Common myeloid progenitor, CD34-positive (primary cell): ENCODE data around the gene BAIAP2L2.
"Not testable (repeated sequence)": the region's sequence is repeated elsewhere in the genome, so short reads cannot be mapped to it uniquely, and the experiment has no call there.

ENCODE experiments used
- CTCF ChIA-PET: fragments of 350-600 bp; sonication (Branson Sonifier 250); formaldehyde crosslinking; loops from one replicate; lab custom pipeline; 2021; ENCODE audit warnings: antibody characterized with exemption; lab: Charles Lee
- POLR2A ChIA-PET: fragments of 350-600 bp; sonication (Branson Sonifier 250); formaldehyde crosslinking; loops from one replicate; lab custom pipeline; 2021; ENCODE audit warnings: antibody characterized with exemption; lab: Charles Lee
- DNase-seq, 3 donors: peaks; one replicate each; pipeline versions ENCODE4 v3.0.0 to v3.0.0-alpha.2; 2013
- H3K27ac ChIP-seq, 2 experiments: 1 replicate in 1 of 2; 2 replicates in 1 of 2; pipeline ENCODE4 v1.7.0; 2013; ENCODE audit warnings: inconsistent platforms in 2 of 2, low read length in 2 of 2, mild to moderate bottlenecking in 2 of 2, low read depth in 1 of 2, moderate library complexity in 1 of 2; ENCODE audit not compliant: severe bottlenecking in 2 of 2, insufficient read depth in 1 of 2, poor library complexity in 1 of 2
- H3K27me3 ChIP-seq, 5 experiments: replicated peaks in 2 of 5; 1 replicate in 3 of 5; 2 replicates in 2 of 5; pipeline versions ENCODE4 v1.6.1 to v1.7.0; 2013; ENCODE audit warnings: low read length in 4 of 5, mild to moderate bottlenecking in 2 of 5, moderate library complexity in 2 of 5, inconsistent platforms in 1 of 5; ENCODE audit not compliant: insufficient read depth in 5 of 5, control insufficient read depth in 4 of 5
- H3K36me3 ChIP-seq, 4 experiments: 1 replicate in 2 of 4; 2 replicates in 2 of 4; pipeline versions ENCODE4 v1.6.1 to v1.7.0; 2013; ENCODE audit warnings: low read length in 3 of 4, control low read depth in 1 of 4, mild to moderate bottlenecking in 1 of 4; ENCODE audit not compliant: control insufficient read depth in 4 of 4, insufficient read depth in 4 of 4
- H3K4me1 ChIP-seq, 4 experiments: 1 replicate in 3 of 4; 2 replicates in 1 of 4; pipeline versions ENCODE4 v1.6.1 to v1.7.1; 2013; ENCODE audit warnings: low read length in 3 of 4, mild to moderate bottlenecking in 3 of 4, control low read depth in 1 of 4, inconsistent platforms in 1 of 4, moderate library complexity in 1 of 4; ENCODE audit not compliant: control insufficient read depth in 4 of 4, insufficient read depth in 4 of 4; ENCODE audit errors: control extremely low read depth in 1 of 4
- H3K4me3 ChIP-seq, 7 experiments: 1 replicate in 4 of 7; 2 replicates in 3 of 7; pipeline versions ENCODE4 v1.5.1 to v1.7.0; 2013; ENCODE audit warnings: mild to moderate bottlenecking in 7 of 7, low read length in 6 of 7, moderate library complexity in 6 of 7, inconsistent platforms in 2 of 7, low read depth in 2 of 7, control low read depth in 1 of 7; ENCODE audit not compliant: insufficient read depth in 4 of 7, control insufficient read depth in 1 of 7; ENCODE audit errors: extremely low read depth in 1 of 7
- H3K9me3 ChIP-seq, 5 experiments: 1 replicate in 4 of 5; 2 replicates in 1 of 5; pipeline versions ENCODE4 v1.6.1 to v1.7.1; 2013; ENCODE audit warnings: low read length in 4 of 5, mild to moderate bottlenecking in 2 of 5, inconsistent platforms in 1 of 5, low read depth in 1 of 5, moderate library complexity in 1 of 5; ENCODE audit not compliant: control insufficient read depth in 4 of 5, insufficient read depth in 2 of 5; ENCODE audit errors: control extremely low read depth in 1 of 5
- WGBS: methylation state at CpG from one replicate; pipeline ENCODE4 v1.1.5; 2013; ENCODE audit not compliant: insufficient coverage; 5-methylcytosine and 5-hydroxymethylcytosine counted together

Gene BAIAP2L2

GRCh38 chr22:38081941-38082828 lies 28.3 kb downstream of the BAIAP2L2 start:
- no peaks in the 10 kb centered on the region for H3K9me3 ChIP-seq
- peak in 2 of 3 donors; percentile 52 to 60 for DNase-seq
- peaks cover 0 to 49% (median 18%) of the 10 kb centered on the region in 5 experiments for H3K27me3 ChIP-seq
- H3K4me1 ChIP-seq: peaks cover 0 to 24% (median 20%) of the 10 kb centered on the region in 4 experiments
- WGBS: 6% methylated on average over 32 of the region's 52 CpGs
- no peaks in the 10 kb centered on the region for H3K36me3 ChIP-seq
- POLR2A ChIA-PET: no interaction called here
- no peak overlapping the region for H3K27ac ChIP-seq
- peak overlapping the region in 4 of 7 experiments; percentile 20 to 64 (median 40) for H3K4me3 ChIP-seq
- CTCF ChIA-PET: interaction anchor here (0.5 to 1.0 kb wide), 2 partner anchors 20 to 21 kb away, joined by 3 read pairs; no protein-coding TSS in a partner anchor

DNA sequence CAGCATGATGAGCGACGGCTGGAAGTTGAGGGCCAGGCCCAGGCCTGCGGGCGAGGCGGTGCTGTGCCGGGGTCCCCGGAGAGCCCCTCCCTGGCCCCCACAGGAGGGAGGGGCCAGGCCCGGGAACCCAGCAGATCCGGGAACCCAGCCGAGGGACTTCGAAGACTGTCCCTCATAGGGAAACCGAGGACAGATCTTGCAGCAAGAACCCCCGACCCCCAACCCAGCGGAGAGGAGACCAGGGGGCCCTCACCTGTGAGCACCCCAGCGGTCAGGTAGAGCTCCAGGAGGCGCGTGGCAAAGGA lies 28.9 kb downstream of the BAIAP2L2 start:
- H3K27me3 ChIP-seq: peaks cover 0 to 49% (median 18%) of the 10 kb centered on the region in 5 experiments

GRCh38 chr22:38080850-38081635 lies 29.4 kb downstream of the BAIAP2L2 start:
- WGBS: 6% methylated on average over 90 of the region's 110 CpGs
- Histone ChIP-seq H3K27me3 (peaks cover 0 to 49% (median 18%) of the 10 kb centered on the region in 5 experiments), H3K4me1 (peaks cover 0 to 24% (median 20%) of the 10 kb centered on the region in 4 experiments), H3K36me3 (no peaks in the 10 kb centered on the region), H3K27ac (no peak overlapping the region), H3K9me3 (no peaks in the 10 kb centered on the region), H3K4me3 (peak overlapping the region; percentile 4 to 64 (median 54))
- POLR2A ChIA-PET: no interaction called here
- CTCF ChIA-PET: interaction anchor here (1.0 kb wide), 1 partner anchor 21 kb away, joined by 3 read pairs; no protein-coding TSS in a partner anchor
- DNase-seq: peak in 2 of 3 donors; percentile 37 to 46

More for the DNA sequence above, 28.9 kb downstream of the BAIAP2L2 start:
- CTCF ChIA-PET: interaction anchor here (0.5 to 1.0 kb wide), 2 partner anchors 20 to 22 kb away, joined by 3 read pairs; no protein-coding TSS in a partner anchor
- Histone ChIP-seq H3K4me1 (peaks cover 0 to 24% (median 20%) of the 10 kb centered on the region in 4 experiments), H3K9me3 (no peaks in the 10 kb centered on the region), H3K4me3 (peak overlapping the region in 5 of 7 experiments; percentile 21 to 64 (median 55)), H3K27ac (no peak overlapping the region), H3K36me3 (no peaks in the 10 kb centered on the region)
- DNase-seq: no peak
- POLR2A ChIA-PET: no interaction called here
- WGBS: 4% methylated on average over 17 of the region's 17 CpGs

DNA sequence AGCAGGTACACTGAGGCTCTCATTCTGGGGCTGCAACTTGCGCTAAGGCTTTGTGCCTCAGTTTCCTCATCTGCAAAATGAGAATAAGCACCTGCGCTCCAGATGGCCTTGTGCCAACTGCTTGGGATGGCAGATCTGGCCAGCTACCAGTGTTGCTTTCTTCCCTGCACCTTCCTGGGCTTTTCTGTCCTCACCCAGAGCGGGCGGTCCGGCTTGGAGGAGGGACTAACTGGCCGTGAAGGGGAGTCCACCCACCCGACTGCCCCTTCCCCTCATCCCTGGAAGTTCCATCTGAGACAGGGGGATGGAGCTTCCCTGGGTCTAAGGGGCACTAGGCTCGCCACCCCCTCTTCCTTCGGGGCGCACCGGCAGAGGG lies 30.0 kb downstream of the BAIAP2L2 start:
- H3K4me1 ChIP-seq: peaks cover 0 to 24% (median 20%) of the 10 kb centered on the region in 4 experiments
- WGBS: 79% methylated on average over 5 of the region's 11 CpGs
- DNase-seq: no peak
- CTCF ChIA-PET: interaction anchor here (1.8 kb wide), 1 partner anchor 28 kb away, joined by 5 read pairs; no protein-coding TSS in a partner anchor
- peaks cover 0 to 49% (median 18%) of the 10 kb centered on the region in 5 experiments for H3K27me3 ChIP-seq
- peak overlapping the region in 3 of 7 experiments; percentile 7 to 64 (median 59) for H3K4me3 ChIP-seq
- POLR2A ChIA-PET: no interaction called here
- H3K36me3 ChIP-seq: no peaks in the 10 kb centered on the region
- H3K27ac ChIP-seq: no peak overlapping the region
- no peaks in the 10 kb centered on the region for H3K9me3 ChIP-seq

DNA sequence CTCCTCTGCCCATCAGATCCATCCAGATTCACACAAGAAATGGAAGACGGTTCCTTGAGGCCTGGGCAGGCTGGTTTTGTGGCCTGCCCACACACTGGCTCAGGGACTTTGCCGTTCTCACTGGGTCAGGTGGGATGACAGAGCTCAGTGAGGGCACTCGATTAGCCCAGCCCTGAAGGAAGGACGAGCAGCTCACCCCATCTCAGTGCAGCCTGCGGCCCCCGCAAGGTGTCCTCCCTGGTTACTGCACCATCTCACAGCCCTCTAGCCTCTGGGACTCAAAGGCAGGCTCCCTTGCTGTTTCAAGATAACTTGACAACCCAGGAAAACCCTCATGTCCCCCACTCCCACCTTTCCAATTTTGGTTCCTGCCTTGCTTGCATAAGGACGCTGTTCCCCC lies 30.7 kb downstream of the BAIAP2L2 start:
- no peak for DNase-seq
- POLR2A ChIA-PET: no interaction called here
- CTCF ChIA-PET: interaction anchor here (1.4 to 1.8 kb wide), 2 partner anchors 28 to 35 kb away, joined by 3 to 5 read pairs; no protein-coding TSS in a partner anchor
- Histone ChIP-seq H3K27ac (no peak overlapping the region), H3K27me3 (peaks cover 0 to 47% (median 18%) of the 10 kb centered on the region in 5 experiments), H3K9me3 (no peaks in the 10 kb centered on the region), H3K4me1 (peaks cover 0 to 24% (median 20%) of the 10 kb centered on the region in 4 experiments), H3K4me3 (no peak overlapping the region), H3K36me3 (peaks cover 0 to 5% (median 3%) of the 10 kb centered on the region in 4 experiments)
- WGBS: 97% methylated on average over 4 of the region's 7 CpGs

DNA sequence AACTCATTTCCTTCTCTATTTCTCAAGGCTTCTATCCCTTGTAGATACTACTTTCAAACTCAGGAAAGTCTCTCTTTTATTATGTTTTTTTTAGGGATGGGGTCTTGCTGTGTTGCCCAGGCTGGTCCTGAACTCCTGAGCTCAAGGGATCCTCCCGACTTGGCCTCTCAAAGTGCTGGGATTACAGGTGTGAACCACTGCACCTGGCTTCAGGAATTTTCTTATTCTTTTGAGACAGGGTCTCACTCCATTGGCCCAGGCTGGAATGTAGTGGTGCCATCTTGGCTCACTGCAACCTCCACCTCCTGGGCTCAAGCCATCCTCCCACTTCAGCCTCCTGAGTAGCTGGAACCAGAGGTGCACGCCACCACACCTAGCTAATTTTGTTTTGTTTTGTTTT lies 31.3 kb downstream of the BAIAP2L2 start:
- peaks cover 0 to 24% (median 20%) of the 10 kb centered on the region in 4 experiments for H3K4me1 ChIP-seq
- WGBS: 100% methylated on average over 1 of the region's 2 CpGs
- peaks cover 0 to 47% (median 18%) of the 10 kb centered on the region in 5 experiments for H3K27me3 ChIP-seq
- H3K4me3 ChIP-seq, H3K27ac ChIP-seq, POLR2A ChIA-PET, DNase-seq, H3K9me3 ChIP-seq, H3K36me3 ChIP-seq: not testable (repeated sequence)
- CTCF ChIA-PET: interaction anchor here (1.4 to 1.8 kb wide), 2 partner anchors 27 to 35 kb away, joined by 3 to 5 read pairs; no protein-coding TSS in a partner anchor
